ENCODE measurements around the gene UGT2B11.
"Not testable (repeated sequence)": the region's sequence is repeated elsewhere in the genome, so short reads cannot be mapped to it uniquely, and the experiment has no call there.

- not testable (repeated sequence) for TF ChIP-seq CTCF (IDR thresholded peaks at IDR 0.05; ENCODE audit: low read length); EZH2 (IDR thresholded peaks at IDR 0.05; ENCODE audit: borderline replicate concordance, low read length)
These were observed 26.2 kb upstream of the UGT2B11 start for GRCh38 chr4:69240787-69241186.
